ENCODE results near the gene EPHB6.

The EPHB6 gene

GRCh38 chr7:142906643-142907042, 51.8 kb downstream of the EPHB6 start:
- Histone ChIP-seq H3K9me3 (replicated peaks; ENCODE audit: low read length) (no peaks in the 10 kb centered on the region), H3K4me3 (ENCODE audit: low read length) (no peak overlapping the region), H3K4me2 (ENCODE audit: low read length) (no peak overlapping the region), H3K36me3 (ENCODE audit: insufficient read depth, low read length) (no peaks in the 10 kb centered on the region), H3K4me1 (ENCODE audit: control insufficient read depth, insufficient read depth, low read length) (no peaks in the 10 kb centered on the region), H3K27me3 (ENCODE audit: control insufficient read depth, insufficient read depth, low read length) (peaks cover 30% of the 10 kb centered on the region), H3K9ac (ENCODE audit: low read depth, low read length) (no peak overlapping the region)

- Histone ChIP-seq H3K4me1 (ENCODE audit: control insufficient read depth, insufficient read depth, low read length) (no peaks in the 10 kb centered on the region), H3K4me2 (ENCODE audit: low read length) (no peak overlapping the region), H3K9me3 (replicated peaks; ENCODE audit: low read length) (no peaks in the 10 kb centered on the region), H3K4me3 (ENCODE audit: low read length) (no peak overlapping the region), H3K9ac (ENCODE audit: low read depth, low read length) (no peak overlapping the region), H3K27me3 (ENCODE audit: control insufficient read depth, insufficient read depth, low read length) (peaks cover 27% of the 10 kb centered on the region), H3K36me3 (ENCODE audit: insufficient read depth, low read length) (no peaks in the 10 kb centered on the region)
Measured at GRCh38 chr7:142908290-142908689, 53.4 kb downstream of the EPHB6 start.

- no peak overlapping the region for H3K4me2 ChIP-seq (ENCODE audit: low read length)
- H3K9me3 ChIP-seq (replicated peaks; ENCODE audit: low read length): no peaks in the 10 kb centered on the region
- H3K9ac ChIP-seq (ENCODE audit: low read depth, low read length): no peak overlapping the region
- H3K27me3 ChIP-seq (ENCODE audit: control insufficient read depth, insufficient read depth, low read length): peaks cover 30% of the 10 kb centered on the region
- H3K4me3 ChIP-seq (ENCODE audit: low read length): no peak overlapping the region
- no peaks in the 10 kb centered on the region for H3K36me3 ChIP-seq (ENCODE audit: insufficient read depth, low read length)
- H3K4me1 ChIP-seq (ENCODE audit: control insufficient read depth, insufficient read depth, low read length): no peaks in the 10 kb centered on the region
Measured at GRCh38 chr7:142908921-142909890, 54.3 kb downstream of the EPHB6 start.

- Histone ChIP-seq H3K9ac (ENCODE audit: low read depth, low read length) (no peak overlapping the region), H3K4me3 (ENCODE audit: low read length) (no peak overlapping the region), H3K4me2 (ENCODE audit: low read length) (no peak overlapping the region), H3K4me1 (ENCODE audit: control insufficient read depth, insufficient read depth, low read length) (no peaks in the 10 kb centered on the region), H3K9me3 (replicated peaks; ENCODE audit: low read length) (no peaks in the 10 kb centered on the region), H3K27me3 (ENCODE audit: control insufficient read depth, insufficient read depth, low read length) (peaks cover 28% of the 10 kb centered on the region), H3K36me3 (ENCODE audit: insufficient read depth, low read length) (no peaks in the 10 kb centered on the region)
Measured at GRCh38 chr7:142910031-142910433, 55.2 kb downstream of the EPHB6 start.

GRCh38 chr7:142910481-142910880, 55.6 kb downstream of the EPHB6 start:
- H3K4me1 ChIP-seq (ENCODE audit: control insufficient read depth, insufficient read depth, low read length): no peaks in the 10 kb centered on the region

GRCh38 chr7:142913051-142913450, 58.2 kb downstream of the EPHB6 start:
- Histone ChIP-seq H3K27me3 (ENCODE audit: control insufficient read depth, insufficient read depth, low read length) (peaks cover 38% of the 10 kb centered on the region), H3K9ac (ENCODE audit: low read depth, low read length) (no peak overlapping the region), H3K4me3 (ENCODE audit: low read length) (no peak overlapping the region), H3K4me1 (ENCODE audit: control insufficient read depth, insufficient read depth, low read length) (no peaks in the 10 kb centered on the region), H3K4me2 (ENCODE audit: low read length) (no peak overlapping the region), H3K9me3 (replicated peaks; ENCODE audit: low read length) (no peaks in the 10 kb centered on the region), H3K36me3 (ENCODE audit: insufficient read depth, low read length) (no peaks in the 10 kb centered on the region)

More at GRCh38 chr7:142910481-142910880, 55.6 kb downstream of the EPHB6 start:
- Histone ChIP-seq H3K27me3 (ENCODE audit: control insufficient read depth, insufficient read depth, low read length) (peaks cover 28% of the 10 kb centered on the region), H3K4me2 (ENCODE audit: low read length) (no peak overlapping the region), H3K9ac (ENCODE audit: low read depth, low read length) (no peak overlapping the region), H3K36me3 (ENCODE audit: insufficient read depth, low read length) (no peaks in the 10 kb centered on the region), H3K9me3 (replicated peaks; ENCODE audit: low read length) (no peaks in the 10 kb centered on the region), H3K4me3 (ENCODE audit: low read length) (no peak overlapping the region)

- H3K9ac ChIP-seq (ENCODE audit: low read depth, low read length): no peak overlapping the region
- peaks cover 41% of the 10 kb centered on the region for H3K27me3 ChIP-seq (ENCODE audit: control insufficient read depth, insufficient read depth, low read length)
- no peaks in the 10 kb centered on the region for H3K4me1 ChIP-seq (ENCODE audit: control insufficient read depth, insufficient read depth, low read length)
- no peaks in the 10 kb centered on the region for H3K9me3 ChIP-seq (replicated peaks; ENCODE audit: low read length)
- no peak overlapping the region for H3K4me3 ChIP-seq (ENCODE audit: low read length)
- no peak overlapping the region for H3K4me2 ChIP-seq (ENCODE audit: low read length)
- H3K36me3 ChIP-seq (ENCODE audit: insufficient read depth, low read length): no peaks in the 10 kb centered on the region
Measured at GRCh38 chr7:142913566-142913965, 58.7 kb downstream of the EPHB6 start.

GRCh38 chr7:142914121-142914520, 59.2 kb downstream of the EPHB6 start:
- no peaks in the 10 kb centered on the region for H3K4me1 ChIP-seq (ENCODE audit: control insufficient read depth, insufficient read depth, low read length)
- H3K9me3 ChIP-seq (replicated peaks; ENCODE audit: low read length): no peaks in the 10 kb centered on the region
- no peak overlapping the region for H3K4me2 ChIP-seq (ENCODE audit: low read length)

GRCh38 chr7:142915315-142915714, 60.4 kb downstream of the EPHB6 start:
- H3K4me1 ChIP-seq (ENCODE audit: control insufficient read depth, insufficient read depth, low read length): no peaks in the 10 kb centered on the region
- no peaks in the 10 kb centered on the region for H3K9me3 ChIP-seq (replicated peaks; ENCODE audit: low read length)
- no peak overlapping the region for H3K4me3 ChIP-seq (ENCODE audit: low read length)
- H3K4me2 ChIP-seq (ENCODE audit: low read length): no peak overlapping the region
- H3K9ac ChIP-seq (ENCODE audit: low read depth, low read length): no peak overlapping the region
- peaks cover 50% of the 10 kb centered on the region for H3K27me3 ChIP-seq (ENCODE audit: control insufficient read depth, insufficient read depth, low read length)
- no peaks in the 10 kb centered on the region for H3K36me3 ChIP-seq (ENCODE audit: insufficient read depth, low read length)

More at GRCh38 chr7:142914121-142914520, 59.2 kb downstream of the EPHB6 start:
- H3K4me3 ChIP-seq (ENCODE audit: low read length): no peak overlapping the region
- peaks cover 43% of the 10 kb centered on the region for H3K27me3 ChIP-seq (ENCODE audit: control insufficient read depth, insufficient read depth, low read length)
- no peak overlapping the region for H3K9ac ChIP-seq (ENCODE audit: low read depth, low read length)
- no peaks in the 10 kb centered on the region for H3K36me3 ChIP-seq (ENCODE audit: insufficient read depth, low read length)

GRCh38 chr7:142916508-142916907, 61.6 kb downstream of the EPHB6 start:
- Histone ChIP-seq H3K4me2 (ENCODE audit: low read length) (no peak overlapping the region), H3K4me3 (ENCODE audit: low read length) (no peak overlapping the region), H3K9ac (ENCODE audit: low read depth, low read length) (no peak overlapping the region), H3K9me3 (replicated peaks; ENCODE audit: low read length) (no peaks in the 10 kb centered on the region), H3K27me3 (ENCODE audit: control insufficient read depth, insufficient read depth, low read length) (peaks cover 41% of the 10 kb centered on the region), H3K4me1 (ENCODE audit: control insufficient read depth, insufficient read depth, low read length) (no peaks in the 10 kb centered on the region), H3K36me3 (ENCODE audit: insufficient read depth, low read length) (no peaks in the 10 kb centered on the region)

GRCh38 chr7:142917447-142917846, 62.6 kb downstream of the EPHB6 start:
- H3K36me3 ChIP-seq (ENCODE audit: insufficient read depth, low read length): no peaks in the 10 kb centered on the region
- no peak overlapping the region for H3K4me2 ChIP-seq (ENCODE audit: low read length)
- H3K27me3 ChIP-seq (ENCODE audit: control insufficient read depth, insufficient read depth, low read length): peaks cover 39% of the 10 kb centered on the region
- no peaks in the 10 kb centered on the region for H3K9me3 ChIP-seq (replicated peaks; ENCODE audit: low read length)
- no peak overlapping the region for H3K9ac ChIP-seq (ENCODE audit: low read depth, low read length)
- no peaks in the 10 kb centered on the region for H3K4me1 ChIP-seq (ENCODE audit: control insufficient read depth, insufficient read depth, low read length)
- no peak overlapping the region for H3K4me3 ChIP-seq (ENCODE audit: low read length)

- H3K4me3 ChIP-seq (ENCODE audit: low read length): no peak overlapping the region
- H3K27me3 ChIP-seq (ENCODE audit: control insufficient read depth, insufficient read depth, low read length): peaks cover 40% of the 10 kb centered on the region
- no peaks in the 10 kb centered on the region for H3K36me3 ChIP-seq (ENCODE audit: insufficient read depth, low read length)
- no peak overlapping the region for H3K9ac ChIP-seq (ENCODE audit: low read depth, low read length)
- no peaks in the 10 kb centered on the region for H3K4me1 ChIP-seq (ENCODE audit: control insufficient read depth, insufficient read depth, low read length)
- H3K9me3 ChIP-seq (replicated peaks; ENCODE audit: low read length): no peaks in the 10 kb centered on the region
- no peak overlapping the region for H3K4me2 ChIP-seq (ENCODE audit: low read length)
Measured at GRCh38 chr7:142918901-142919300, 64.0 kb downstream of the EPHB6 start.

Measured in skeletal muscle satellite cell (primary cell).